Stimulated activated CD4-positive, alpha-beta T cell treated with anti-CD3 and anti-CD28 coated beads, Interleukin-2, amount 100 ng/mL, for 24 hours (primary cell): ENCODE measurements around the gene C22orf42.

Source experiments
- DNase-seq, 2 donors: peaks; one replicate each; pipeline ENCODE4 v3.0.0-alpha.2; 2020

Gene C22orf42

DNA sequence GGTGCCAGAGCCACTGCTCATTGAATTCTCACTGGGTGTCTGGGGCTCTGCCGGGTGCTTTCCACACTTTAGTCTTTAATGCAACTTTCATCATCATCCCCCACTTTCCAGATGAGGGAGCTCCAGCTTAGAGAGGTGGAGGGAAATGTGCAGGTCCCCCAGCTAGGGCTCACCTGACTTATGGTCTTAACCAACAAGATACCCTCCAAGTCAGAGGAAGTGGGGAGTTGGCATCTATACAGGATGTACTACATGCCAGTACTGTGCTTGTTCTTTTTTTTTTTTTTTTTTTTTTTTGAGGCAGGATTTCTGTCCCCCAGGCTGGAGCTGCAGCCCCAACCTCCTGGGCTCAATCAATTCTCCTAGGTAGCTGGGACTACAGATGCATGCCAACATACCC lies 26.3 kb downstream of the C22orf42 start:
- DNase-seq = no peak

DNA sequence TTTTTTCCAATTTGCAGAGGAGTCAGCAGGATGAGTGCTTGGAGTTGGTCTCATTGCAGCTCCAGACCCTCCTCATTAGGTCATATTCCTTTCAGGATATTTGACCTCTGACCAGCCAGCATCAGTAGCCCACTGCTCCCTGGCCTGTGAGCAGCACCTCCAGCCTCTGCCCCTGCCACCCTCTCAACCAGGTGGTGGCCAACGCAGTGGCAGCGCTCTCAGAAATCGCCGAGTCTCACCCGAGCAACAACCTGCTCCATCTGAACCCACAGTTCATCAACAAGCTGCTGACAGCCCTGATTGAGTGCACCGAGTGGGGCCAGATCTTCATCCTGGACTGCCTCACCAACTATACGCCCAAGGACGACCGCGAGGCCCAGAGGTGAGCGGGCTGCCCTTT lies 27.0 kb downstream of the C22orf42 start:
- no peak for DNase-seq

DNA sequence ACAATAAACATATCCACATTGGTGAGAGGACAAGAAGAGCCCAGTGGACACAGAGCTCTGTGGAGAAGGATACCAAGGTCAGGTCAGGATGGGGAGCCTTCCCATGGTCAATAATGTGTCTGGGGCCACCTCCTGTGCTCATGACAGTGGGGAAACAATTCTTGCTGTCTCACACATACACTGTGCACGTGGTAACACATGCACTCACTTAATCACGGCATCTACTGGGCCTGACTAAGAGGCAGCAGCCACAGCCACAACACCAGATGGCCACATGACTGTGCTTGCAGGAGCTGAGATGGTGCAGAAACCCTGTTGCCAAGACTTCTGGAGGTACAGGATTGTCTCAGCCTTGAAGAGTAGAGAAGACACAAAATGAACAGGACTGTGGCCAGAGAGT lies 28.6 kb downstream of the C22orf42 start:
- no peak for DNase-seq

GRCh38 chr22:32127904-32128303 lies 31.2 kb downstream of the C22orf42 start:
- no peak for DNase-seq

DNA sequence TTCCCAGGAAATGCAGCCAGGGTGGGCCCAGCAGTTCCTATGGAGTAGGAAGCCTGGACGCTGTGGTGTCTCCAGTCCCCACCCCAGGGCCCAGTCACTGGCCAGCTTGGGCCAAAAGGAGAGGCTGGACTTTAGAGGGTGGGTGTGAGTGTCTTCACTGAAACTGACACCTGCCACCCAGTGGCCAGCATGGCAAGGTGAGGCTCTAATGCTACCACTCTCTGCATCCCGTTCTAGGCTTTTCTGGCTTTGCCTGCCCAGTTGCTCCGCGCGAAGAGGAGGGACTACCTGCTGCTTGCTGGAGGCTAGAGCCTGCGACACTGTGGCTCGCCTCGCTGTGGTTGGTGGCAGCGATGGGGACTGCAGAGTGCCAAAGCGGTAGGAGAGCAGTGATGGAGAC lies 35.4 kb downstream of the C22orf42 start:
- DNase-seq = no peak

- no peak for DNase-seq
Measured at GRCh38 chr22:32122899-32123298, 36.2 kb downstream of the C22orf42 start.

- no peak for DNase-seq
Measured at GRCh38 chr22:32120603-32121002, 38.5 kb downstream of the C22orf42 start.

GRCh38 chr22:32119568-32120235 lies 39.4 kb downstream of the C22orf42 start:
- no peak for DNase-seq

- no peak for DNase-seq
Measured at GRCh38 chr22:32112380-32112779, 46.7 kb downstream of the C22orf42 start.

GRCh38 chr22:32106930-32107329 lies 52.2 kb downstream of the C22orf42 start:
- DNase-seq = peak in 1 of 2 donors; percentile 20

GRCh38 chr22:32103658-32104315 lies 55.3 kb downstream of the C22orf42 start:
- no peak for DNase-seq

DNA sequence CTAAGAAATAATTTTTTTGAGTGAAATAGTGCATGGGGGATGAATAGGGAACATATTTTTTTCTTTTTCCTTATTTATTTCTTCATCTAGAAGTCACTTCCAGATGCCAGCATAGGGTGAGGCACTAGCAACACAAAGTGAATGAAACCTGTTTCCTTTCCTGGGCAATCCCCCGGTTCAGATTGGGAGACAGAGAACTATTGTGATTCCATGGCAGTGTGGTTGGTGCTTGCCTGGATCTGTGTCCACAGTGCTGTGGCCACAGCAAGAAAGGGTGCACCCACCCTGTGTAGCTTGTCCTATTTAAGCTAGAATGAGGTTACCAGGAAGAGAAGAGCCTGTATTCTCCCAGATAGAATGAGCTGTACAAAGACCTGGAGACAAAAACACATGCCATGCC lies 58.4 kb downstream of the C22orf42 start:
- no peak for DNase-seq
